ENCODE data around the gene PIK3C2B.

DNA sequence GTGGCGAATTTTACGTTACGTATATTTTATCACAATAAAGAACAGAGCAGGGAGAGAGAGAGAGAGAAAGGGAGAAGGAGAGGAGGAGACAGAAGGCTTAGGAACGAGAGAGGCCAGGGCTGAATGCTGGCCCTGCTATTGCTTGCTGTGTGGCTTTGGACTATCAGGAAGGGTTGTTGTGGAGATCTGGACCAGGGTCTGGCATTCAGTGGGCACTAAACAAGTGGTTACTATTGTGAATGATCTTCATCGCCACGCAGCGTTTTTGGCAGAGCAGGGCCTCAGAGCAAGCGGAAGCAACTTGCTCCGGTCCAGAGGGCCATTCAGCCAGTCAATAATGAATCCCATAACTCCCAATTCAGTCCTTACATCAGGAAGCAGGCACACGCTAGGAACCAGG lies 26.4 kb downstream of the PIK3C2B start:
- TF ChIP-seq RAD21 (conservative IDR thresholded peaks at IDR 0.05) = no peak
- no peak for TF ChIP-seq POLR2AphosphoS5 (IDR thresholded peaks at IDR 0.05)
- TF ChIP-seq EZH2 (IDR thresholded peaks at IDR 0.05; ENCODE audit: borderline replicate concordance, insufficient read depth, low read length, poor library complexity, severe bottlenecking) = no peak
- TF ChIP-seq, protein P1, sequence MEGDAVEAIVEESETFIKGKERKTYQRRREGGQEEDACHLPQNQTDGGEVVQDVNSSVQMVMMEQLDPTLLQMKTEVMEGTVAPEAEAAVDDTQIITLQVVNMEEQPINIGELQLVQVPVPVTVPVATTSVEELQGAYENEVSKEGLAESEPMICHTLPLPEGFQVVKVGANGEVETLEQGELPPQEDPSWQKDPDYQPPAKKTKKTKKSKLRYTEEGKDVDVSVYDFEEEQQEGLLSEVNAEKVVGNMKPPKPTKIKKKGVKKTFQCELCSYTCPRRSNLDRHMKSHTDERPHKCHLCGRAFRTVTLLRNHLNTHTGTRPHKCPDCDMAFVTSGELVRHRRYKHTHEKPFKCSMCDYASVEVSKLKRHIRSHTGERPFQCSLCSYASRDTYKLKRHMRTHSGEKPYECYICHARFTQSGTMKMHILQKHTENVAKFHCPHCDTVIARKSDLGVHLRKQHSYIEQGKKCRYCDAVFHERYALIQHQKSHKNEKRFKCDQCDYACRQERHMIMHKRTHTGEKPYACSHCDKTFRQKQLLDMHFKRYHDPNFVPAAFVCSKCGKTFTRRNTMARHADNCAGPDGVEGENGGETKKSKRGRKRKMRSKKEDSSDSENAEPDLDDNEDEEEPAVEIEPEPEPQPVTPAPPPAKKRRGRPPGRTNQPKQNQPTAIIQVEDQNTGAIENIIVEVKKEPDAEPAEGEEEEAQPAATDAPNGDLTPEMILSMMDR (IDR thresholded peaks at IDR 0.05; ENCODE audit: poor library complexity, severe bottlenecking) = no peak
- TF ChIP-seq EP300 (conservative IDR thresholded peaks at IDR 0.05; ENCODE audit: poor library complexity, severe bottlenecking) = no peak
- no peak for TF ChIP-seq TAF1 (IDR thresholded peaks at IDR 0.05; ENCODE audit: low read depth)
- no peak for TF ChIP-seq MXI1 (conservative IDR thresholded peaks at IDR 0.05; ENCODE audit: poor library complexity, severe bottlenecking)
- TF ChIP-seq SMC3 (conservative IDR thresholded peaks at IDR 0.05; ENCODE audit: poor library complexity) = no peak

All from neural cell (in vitro differentiated cells).